Astrocyte (in vitro differentiated cells and primary cell): ENCODE data around the gene GALNT1. TPM values are rescaled to one million over a fixed set of nuclear protein-coding genes. Genes with fewer than 3 reads are reported as not detected.

ENCODE experiments used
- DNase-seq: peaks from one replicate; pipeline ENCODE4 v3.0.0-alpha.2; 2010; ENCODE audit warnings: low read depth
- FAIRE-seq: peaks from 2 replicates; lab custom pipeline; 2011; peaks lifted over from hg19 to GRCh38; lab: Jason Lieb, UNC
- H2AFZ ChIP-seq: 2 replicates; pipeline ENCODE4 v1.6.0; 2012; ENCODE audit warnings: low read depth, low read length, inconsistent platforms
- H3K27ac ChIP-seq: 2 replicates; pipeline ENCODE4 v1.5.1; 2011; ENCODE audit warnings: low read depth, low read length, inconsistent platforms
- H3K27me3 ChIP-seq: 2 replicates; pipeline ENCODE4 v1.6.0; 2011; ENCODE audit warnings: low read length, inconsistent platforms; ENCODE audit not compliant: insufficient read depth
- H3K36me3 ChIP-seq: 2 replicates; pipeline ENCODE4 v1.5.1; 2011; ENCODE audit warnings: low read length, inconsistent platforms; ENCODE audit not compliant: insufficient read depth
- H3K4me1 ChIP-seq: 2 replicates; pipeline ENCODE4 v1.5.1; 2011; ENCODE audit warnings: low read length, inconsistent platforms; ENCODE audit not compliant: insufficient read depth
- H3K4me2 ChIP-seq: 2 replicates; pipeline ENCODE4 v1.6.0; 2012; ENCODE audit warnings: low read length, inconsistent platforms
- H3K4me3 ChIP-seq: 2 replicates; pipeline ENCODE4 v1.5.1; 2011; ENCODE audit warnings: low read depth, mild to moderate bottlenecking, low read length, inconsistent platforms; ENCODE audit not compliant: insufficient read depth
- H3K79me2 ChIP-seq: 2 replicates; pipeline ENCODE4 v1.6.0; 2012; ENCODE audit warnings: mild to moderate bottlenecking, low read length, inconsistent platforms; ENCODE audit not compliant: insufficient read depth
- H3K9ac ChIP-seq: 2 replicates; pipeline ENCODE4 v1.6.0; 2012; ENCODE audit warnings: mild to moderate bottlenecking, low read length, inconsistent platforms
- H3K9me3 ChIP-seq: 2 replicates; pipeline ENCODE4 v1.5.1; 2012; ENCODE audit warnings: low read depth, mild to moderate bottlenecking, low read length, inconsistent platforms; ENCODE audit not compliant: insufficient read depth
- H4K20me1 ChIP-seq: 2 replicates; pipeline ENCODE4 v1.6.0; 2012; ENCODE audit warnings: low read length, inconsistent platforms; ENCODE audit not compliant: insufficient read depth
- H3K27ac Mint-ChIP-seq: one replicate; pipeline ENCODE4 v1.8.0; 2021; ENCODE audit warnings: mild to moderate bottlenecking, mixed read lengths; ENCODE audit not compliant: unreplicated experiment
- H3K27me3 Mint-ChIP-seq: one replicate; pipeline ENCODE4 v1.8.0; 2021; ENCODE audit warnings: low read depth, mixed read lengths; ENCODE audit not compliant: unreplicated experiment
- H3K36me3 Mint-ChIP-seq: one replicate; pipeline ENCODE4 v1.8.0; 2021; ENCODE audit warnings: low read depth, mixed read lengths; ENCODE audit not compliant: unreplicated experiment
- H3K4me1 Mint-ChIP-seq: one replicate; pipeline ENCODE4 v1.8.0; 2021; ENCODE audit warnings: low read depth, mixed read lengths; ENCODE audit not compliant: unreplicated experiment
- H3K4me3 Mint-ChIP-seq: one replicate; pipeline ENCODE4 v1.8.0; 2021; ENCODE audit warnings: mild to moderate bottlenecking, moderate library complexity, mixed read lengths; ENCODE audit not compliant: unreplicated experiment
- H3K9me3 Mint-ChIP-seq: one replicate; pipeline ENCODE4 v1.8.0; 2021; ENCODE audit warnings: mild to moderate bottlenecking, mixed read lengths; ENCODE audit not compliant: unreplicated experiment
- EZH2 ChIP-seq: IDR thresholded peaks from 2 replicates; pipeline ENCODE4 v1.6.1; 2012; ENCODE audit warnings: mild to moderate bottlenecking, low read length, inconsistent platforms; ENCODE audit not compliant: insufficient read depth
- total RNA-seq: library from RNA; stranded (reverse); gene quantifications from 2 replicates; pipeline ENCODE4 v1.2.1, GENCODE V29; 2021
- TF ChIP-seq, protein P1 (sequence below): IDR thresholded peaks from 2 replicates; pipeline ENCODE4 v1.5.1; 2011; ENCODE audit warnings: low read depth, mild to moderate bottlenecking, inconsistent platforms, low read length, moderate library complexity; ENCODE audit not compliant: insufficient read depth

GALNT1 gene
- total RNA-seq, 1 donor from 2014 or later: 127 TPM

DNA sequence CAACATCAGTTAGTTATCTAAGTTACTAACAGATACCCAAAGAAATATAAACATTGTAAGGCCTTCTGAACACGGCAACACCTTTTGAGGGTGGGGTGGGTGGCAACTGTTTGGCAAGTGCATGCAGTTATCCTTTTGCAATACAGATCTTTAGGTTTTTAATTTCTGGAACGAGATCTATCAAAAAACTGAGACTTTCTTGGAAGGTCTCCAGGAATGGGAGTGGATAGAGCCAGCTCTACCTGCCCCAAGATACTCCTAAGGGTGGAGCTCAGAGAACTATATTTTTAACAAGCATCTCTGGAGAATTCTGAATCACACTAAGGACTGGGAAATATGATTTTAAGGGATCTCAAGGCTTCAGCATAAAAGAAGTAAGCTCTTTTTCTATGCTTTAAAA lies 11.4 kb upstream of the GALNT1 start:
- Histone ChIP-seq H2AFZ (no peak overlapping the region), H3K9me3 (no peaks in the 10 kb centered on the region), H3K79me2 (no peaks in the 10 kb centered on the region), H3K4me3 (no peak overlapping the region), H3K36me3 (no peaks in the 10 kb centered on the region), H3K4me1 (no peaks in the 10 kb centered on the region), H3K27me3 (no peaks in the 10 kb centered on the region), H3K27ac (no peak overlapping the region), H3K4me2 (no peak overlapping the region), H3K9ac (no peak overlapping the region), H4K20me1 (no peaks in the 10 kb centered on the region)
- no peaks in the 10 kb centered on the region for H3K27me3 Mint-ChIP-seq
- FAIRE-seq (no peak), DNase-seq (no peak)
- H3K4me1 Mint-ChIP-seq: peaks cover 4% of the 10 kb centered on the region
- no peak overlapping the region for H3K4me3 Mint-ChIP-seq
- no peak overlapping the region for H3K27ac Mint-ChIP-seq
- H3K9me3 Mint-ChIP-seq: no peaks in the 10 kb centered on the region
- no peaks in the 10 kb centered on the region for H3K36me3 Mint-ChIP-seq
- TF ChIP-seq, protein P1, sequence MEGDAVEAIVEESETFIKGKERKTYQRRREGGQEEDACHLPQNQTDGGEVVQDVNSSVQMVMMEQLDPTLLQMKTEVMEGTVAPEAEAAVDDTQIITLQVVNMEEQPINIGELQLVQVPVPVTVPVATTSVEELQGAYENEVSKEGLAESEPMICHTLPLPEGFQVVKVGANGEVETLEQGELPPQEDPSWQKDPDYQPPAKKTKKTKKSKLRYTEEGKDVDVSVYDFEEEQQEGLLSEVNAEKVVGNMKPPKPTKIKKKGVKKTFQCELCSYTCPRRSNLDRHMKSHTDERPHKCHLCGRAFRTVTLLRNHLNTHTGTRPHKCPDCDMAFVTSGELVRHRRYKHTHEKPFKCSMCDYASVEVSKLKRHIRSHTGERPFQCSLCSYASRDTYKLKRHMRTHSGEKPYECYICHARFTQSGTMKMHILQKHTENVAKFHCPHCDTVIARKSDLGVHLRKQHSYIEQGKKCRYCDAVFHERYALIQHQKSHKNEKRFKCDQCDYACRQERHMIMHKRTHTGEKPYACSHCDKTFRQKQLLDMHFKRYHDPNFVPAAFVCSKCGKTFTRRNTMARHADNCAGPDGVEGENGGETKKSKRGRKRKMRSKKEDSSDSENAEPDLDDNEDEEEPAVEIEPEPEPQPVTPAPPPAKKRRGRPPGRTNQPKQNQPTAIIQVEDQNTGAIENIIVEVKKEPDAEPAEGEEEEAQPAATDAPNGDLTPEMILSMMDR: no peak
- no peak for TF ChIP-seq EZH2

DNA sequence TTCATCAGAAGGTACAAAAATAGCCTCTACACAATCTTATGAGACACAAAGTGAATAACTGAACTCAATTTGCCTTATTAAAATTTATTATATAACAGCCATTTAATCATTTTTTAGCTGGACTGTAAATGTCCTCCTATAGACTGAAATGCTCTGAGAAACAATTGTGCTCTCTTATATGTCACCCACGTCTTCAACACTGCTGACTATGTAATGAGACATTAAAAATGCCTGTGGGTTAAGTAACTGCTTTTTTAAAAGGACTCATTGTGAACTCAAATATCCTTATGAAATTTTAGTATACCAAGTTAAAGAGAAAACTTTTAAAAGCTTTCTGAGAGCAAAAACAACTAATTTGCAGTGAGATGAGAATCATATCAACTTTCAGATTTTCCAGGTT lies 10.4 kb upstream of the GALNT1 start:
- no peaks in the 10 kb centered on the region for H3K27me3 Mint-ChIP-seq
- H3K9ac ChIP-seq: no peak overlapping the region
- H4K20me1 ChIP-seq: no peaks in the 10 kb centered on the region
- H3K9me3 ChIP-seq: no peaks in the 10 kb centered on the region
- no peak overlapping the region for H3K4me3 ChIP-seq
- no peak overlapping the region for H2AFZ ChIP-seq
- DNase-seq: no peak
- no peaks in the 10 kb centered on the region for H3K9me3 Mint-ChIP-seq
- H3K4me1 Mint-ChIP-seq: peaks cover 4% of the 10 kb centered on the region
- H3K79me2 ChIP-seq: no peaks in the 10 kb centered on the region
- H3K36me3 ChIP-seq: no peaks in the 10 kb centered on the region
- no peak for FAIRE-seq
- no peak overlapping the region for H3K4me2 ChIP-seq
- no peaks in the 10 kb centered on the region for H3K27me3 ChIP-seq
- no peak overlapping the region for H3K27ac Mint-ChIP-seq
- H3K4me3 Mint-ChIP-seq: no peak overlapping the region
- no peaks in the 10 kb centered on the region for H3K4me1 ChIP-seq
- TF ChIP-seq, protein P1: no peak
- TF ChIP-seq EZH2: no peak
- no peak overlapping the region for H3K27ac ChIP-seq
- no peaks in the 10 kb centered on the region for H3K36me3 Mint-ChIP-seq

DNA sequence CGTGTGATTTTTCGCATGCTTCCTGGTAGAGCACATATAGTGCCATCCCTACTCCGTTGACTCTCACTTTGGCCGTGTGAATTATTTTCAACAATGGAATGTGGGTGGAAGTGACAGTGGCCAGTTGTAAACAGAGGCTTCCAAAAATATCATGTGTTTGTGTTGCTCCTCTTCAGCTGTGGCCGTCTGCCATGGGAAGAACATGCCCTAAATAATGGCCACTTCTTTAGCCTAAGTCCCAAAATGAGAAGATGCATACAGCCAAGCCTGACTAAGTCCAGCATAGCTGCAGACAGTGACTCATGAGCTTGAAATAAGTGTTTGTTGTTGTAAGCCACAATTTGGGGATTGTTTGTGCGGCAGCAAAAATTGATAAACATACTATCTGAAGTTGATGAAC lies 8.9 kb upstream of the GALNT1 start:
- Histone ChIP-seq H2AFZ (no peak overlapping the region), H3K4me3 (no peak overlapping the region), H3K79me2 (no peaks in the 10 kb centered on the region), H3K9me3 (no peaks in the 10 kb centered on the region), H3K27me3 (no peaks in the 10 kb centered on the region), H3K4me1 (no peaks in the 10 kb centered on the region), H4K20me1 (no peaks in the 10 kb centered on the region), H3K36me3 (no peaks in the 10 kb centered on the region), H3K9ac (no peak overlapping the region), H3K27ac (no peak overlapping the region), H3K4me2 (no peak overlapping the region)
- H3K36me3 Mint-ChIP-seq: no peaks in the 10 kb centered on the region
- H3K27me3 Mint-ChIP-seq: no peaks in the 10 kb centered on the region
- DNase-seq: no peak
- no peak overlapping the region for H3K4me3 Mint-ChIP-seq
- FAIRE-seq: no peak
- peaks cover 5% of the 10 kb centered on the region for H3K9me3 Mint-ChIP-seq
- TF ChIP-seq EZH2: no peak
- TF ChIP-seq, protein P1: no peak
- H3K4me1 Mint-ChIP-seq: peaks cover 4% of the 10 kb centered on the region
- H3K27ac Mint-ChIP-seq: no peak overlapping the region
